Adrenal gland (tissue), 5 donors: ENCODE measurements around the gene ZNF19.

Source experiments
- CTCF ChIP-seq, 6 experiments: fragments of 450-650 bp in 4 of 6; fragments of 200-600 bp in 2 of 6; sonication (generic) in 1 of 6; IDR thresholded peaks; 1 replicate in 5 of 6; 2 replicates in 1 of 6; pipeline versions ENCODE4 v1.5.1 to v1.8.0; 2016 to 2021; ENCODE audit warnings: antibody characterized with exemption in 6 of 6, mild to moderate bottlenecking in 2 of 6, moderate library complexity in 1 of 6
- POLR2A ChIP-seq, 2 donors: fragments of 450-650 bp; IDR thresholded peaks; one replicate each; pipeline ENCODE4 v1.6.1; 2017; ENCODE audit warnings: antibody characterized with exemption in 2 of 2, mild to moderate bottlenecking in 2 of 2, moderate library complexity in 1 of 2
- donor health status: DM: no; HTN: no; CAD: no.

GRCh38 chr16:71504901-71505300 is 15.8 kb upstream of the ZNF19 start:
- TF ChIP-seq POLR2A (IDR thresholded peaks at IDR 0.05) (no peak), CTCF (IDR thresholded peaks at IDR 0.05) (no peak)
